ENCODE results near the gene GULP1. TPM values are rescaled to one million over a fixed set of nuclear protein-coding genes. Genes with fewer than 3 reads are reported as not detected.

Gene GULP1
- total RNA-seq, 2 donors from 2014 or later: 15.3 to 26.5 TPM

GRCh38 chr2:188364033-188364630, 72.5 kb downstream of the GULP1 start:
- 64 to 83% methylated on average over 3 of the region's 4 CpGs for WGBS, 2 experiments (ENCODE audit: insufficient coverage in 1 of 2, insufficient read length in 1 of 2)
- Histone ChIP-seq H3K9ac (ENCODE audit: extremely low read depth, low read length, poor library complexity, severe bottlenecking) (no peak overlapping the region), H3K27ac (ENCODE audit: low read depth, low read length) (no peak overlapping the region), H3K4me3 (ENCODE audit: low read length) (peak overlapping the region; percentile 32), H3K36me3 (ENCODE audit: control insufficient read depth, insufficient read depth, low read length) (no peaks in the 10 kb centered on the region), H3K4me1 (ENCODE audit: control insufficient read depth, insufficient read depth, low read length) (no peaks in the 10 kb centered on the region), H3K9me3 (ENCODE audit: control insufficient read depth, low read length) (no peaks in the 10 kb centered on the region), H3K27me3 (ENCODE audit: control insufficient read depth, insufficient read depth, low read length, poor library complexity, severe bottlenecking) (peaks cover 22% of the 10 kb centered on the region)
- no peak for DNase-seq
- Mint-ChIP-seq H3K4me3 (no peak overlapping the region), H3K4me1 (peaks cover 46% of the 10 kb centered on the region), H3K36me3 (ENCODE audit: low read depth) (no peaks in the 10 kb centered on the region), H3K27ac (no peak overlapping the region), H3K9me3 (no peaks in the 10 kb centered on the region), H3K27me3 (ENCODE audit: insufficient read depth) (peaks cover 26% of the 10 kb centered on the region)
- no peak for TF ChIP-seq CTCF (conservative IDR thresholded peaks at IDR 0.05)

GRCh38 chr2:188365058-188365641, 73.5 kb downstream of the GULP1 start:
- DNase-seq: no peak
- Histone ChIP-seq H3K4me1 (ENCODE audit: control insufficient read depth, insufficient read depth, low read length) (peaks cover 4% of the 10 kb centered on the region), H3K36me3 (ENCODE audit: control insufficient read depth, insufficient read depth, low read length) (no peaks in the 10 kb centered on the region), H3K9me3 (ENCODE audit: control insufficient read depth, low read length) (no peaks in the 10 kb centered on the region), H3K4me3 (ENCODE audit: low read length) (no peak overlapping the region), H3K27me3 (ENCODE audit: control insufficient read depth, insufficient read depth, low read length, poor library complexity, severe bottlenecking) (peaks cover 22% of the 10 kb centered on the region), H3K9ac (ENCODE audit: extremely low read depth, low read length, poor library complexity, severe bottlenecking) (no peak overlapping the region), H3K27ac (ENCODE audit: low read depth, low read length) (no peak overlapping the region)
- Mint-ChIP-seq H3K9me3 (no peaks in the 10 kb centered on the region), H3K4me1 (peaks cover 54% of the 10 kb centered on the region), H3K36me3 (ENCODE audit: low read depth) (no peaks in the 10 kb centered on the region), H3K27ac (no peak overlapping the region), H3K27me3 (ENCODE audit: insufficient read depth) (peaks cover 23% of the 10 kb centered on the region), H3K4me3 (no peak overlapping the region)
- TF ChIP-seq CTCF (conservative IDR thresholded peaks at IDR 0.05): no peak

GRCh38 chr2:188367164-188367563, 75.5 kb downstream of the GULP1 start:
- H3K4me1 ChIP-seq (ENCODE audit: control insufficient read depth, insufficient read depth, low read length): peaks cover 7% of the 10 kb centered on the region
- H3K36me3 ChIP-seq (ENCODE audit: control insufficient read depth, insufficient read depth, low read length): no peaks in the 10 kb centered on the region
- Mint-ChIP-seq H3K4me3 (no peak overlapping the region), H3K9me3 (no peaks in the 10 kb centered on the region), H3K27me3 (ENCODE audit: insufficient read depth) (peaks cover 23% of the 10 kb centered on the region), H3K36me3 (ENCODE audit: low read depth) (no peaks in the 10 kb centered on the region), H3K4me1 (peaks cover 59% of the 10 kb centered on the region), H3K27ac (no peak overlapping the region)
- WGBS, 2 experiments (ENCODE audit: insufficient coverage in 1 of 2, insufficient read length in 1 of 2): 76 to 90% methylated on average over 2 to 3 of the region's 3 CpGs
- H3K4me3 ChIP-seq (ENCODE audit: low read length): no peak overlapping the region
- DNase-seq: no peak
- no peak for TF ChIP-seq CTCF (conservative IDR thresholded peaks at IDR 0.05)
- H3K9me3 ChIP-seq (ENCODE audit: control insufficient read depth, low read length): no peaks in the 10 kb centered on the region
- H3K27me3 ChIP-seq (ENCODE audit: control insufficient read depth, insufficient read depth, low read length, poor library complexity, severe bottlenecking): peaks cover 22% of the 10 kb centered on the region
- H3K9ac ChIP-seq (ENCODE audit: extremely low read depth, low read length, poor library complexity, severe bottlenecking): no peak overlapping the region
- no peak overlapping the region for H3K27ac ChIP-seq (ENCODE audit: low read depth, low read length)

Data from endodermal cell (in vitro differentiated cells).